Activated T-cell treated with anti-CD3 and anti-CD28 coated beads, Interleukin-2, amount 50 U/mL, for 72 hours (primary cell): ENCODE data around the gene IL22RA1. TPM values are rescaled to one million over a fixed set of nuclear protein-coding genes. Genes with fewer than 3 reads are reported as not detected.

Experiments used
- ATAC-seq, 2 donors: fragments of 150-1000 bp; cut with Tn5 transposase; replicated peaks in 1 of 2; 2 replicates each; pipeline ENCODE4 v1.10.0; 2021; ENCODE audit warnings: moderate library complexity in 2 of 2, mild to moderate bottlenecking in 1 of 2
- DNase-seq, 2 donors: peaks; one replicate each; pipeline ENCODE4 v3.0.0; 2021 to 2022; ENCODE audit warnings: mixed read lengths in 1 of 2
- H3K27ac Mint-ChIP-seq: one replicate; pipeline ENCODE4 v1.8.0; 2022; ENCODE audit warnings: mild to moderate bottlenecking, moderate library complexity, mixed read lengths
- H3K27me3 Mint-ChIP-seq: one replicate; pipeline ENCODE4 v1.8.0; 2022; ENCODE audit warnings: low read depth, mixed read lengths
- H3K36me3 Mint-ChIP-seq, 2 donors: one replicate each; pipeline ENCODE4 v1.8.0; 2022; ENCODE audit warnings: mixed read lengths in 2 of 2, mild to moderate bottlenecking in 1 of 2; ENCODE audit not compliant: insufficient read depth in 2 of 2
- H3K4me1 Mint-ChIP-seq: one replicate; pipeline ENCODE4 v1.8.0; 2022; ENCODE audit warnings: low read depth, mixed read lengths
- H3K4me3 Mint-ChIP-seq, 2 donors: one replicate each; pipeline ENCODE4 v1.8.0; 2022; ENCODE audit warnings: mild to moderate bottlenecking in 2 of 2, mixed read lengths in 2 of 2, moderate library complexity in 2 of 2
- H3K9me3 Mint-ChIP-seq, 2 donors: one replicate each; pipeline ENCODE4 v1.8.0; 2022; ENCODE audit warnings: mixed read lengths in 2 of 2
- total RNA-seq, 2 donors: library from RNA; stranded (reverse); gene quantifications; one replicate each; pipeline ENCODE4 v1.2.3, GENCODE V29; 2022

IL22RA1 gene, protein sequence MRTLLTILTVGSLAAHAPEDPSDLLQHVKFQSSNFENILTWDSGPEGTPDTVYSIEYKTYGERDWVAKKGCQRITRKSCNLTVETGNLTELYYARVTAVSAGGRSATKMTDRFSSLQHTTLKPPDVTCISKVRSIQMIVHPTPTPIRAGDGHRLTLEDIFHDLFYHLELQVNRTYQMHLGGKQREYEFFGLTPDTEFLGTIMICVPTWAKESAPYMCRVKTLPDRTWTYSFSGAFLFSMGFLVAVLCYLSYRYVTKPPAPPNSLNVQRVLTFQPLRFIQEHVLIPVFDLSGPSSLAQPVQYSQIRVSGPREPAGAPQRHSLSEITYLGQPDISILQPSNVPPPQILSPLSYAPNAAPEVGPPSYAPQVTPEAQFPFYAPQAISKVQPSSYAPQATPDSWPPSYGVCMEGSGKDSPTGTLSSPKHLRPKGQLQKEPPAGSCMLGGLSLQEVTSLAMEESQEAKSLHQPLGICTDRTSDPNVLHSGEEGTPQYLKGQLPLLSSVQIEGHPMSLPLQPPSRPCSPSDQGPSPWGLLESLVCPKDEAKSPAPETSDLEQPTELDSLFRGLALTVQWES
- not detected for total RNA-seq

DNA sequence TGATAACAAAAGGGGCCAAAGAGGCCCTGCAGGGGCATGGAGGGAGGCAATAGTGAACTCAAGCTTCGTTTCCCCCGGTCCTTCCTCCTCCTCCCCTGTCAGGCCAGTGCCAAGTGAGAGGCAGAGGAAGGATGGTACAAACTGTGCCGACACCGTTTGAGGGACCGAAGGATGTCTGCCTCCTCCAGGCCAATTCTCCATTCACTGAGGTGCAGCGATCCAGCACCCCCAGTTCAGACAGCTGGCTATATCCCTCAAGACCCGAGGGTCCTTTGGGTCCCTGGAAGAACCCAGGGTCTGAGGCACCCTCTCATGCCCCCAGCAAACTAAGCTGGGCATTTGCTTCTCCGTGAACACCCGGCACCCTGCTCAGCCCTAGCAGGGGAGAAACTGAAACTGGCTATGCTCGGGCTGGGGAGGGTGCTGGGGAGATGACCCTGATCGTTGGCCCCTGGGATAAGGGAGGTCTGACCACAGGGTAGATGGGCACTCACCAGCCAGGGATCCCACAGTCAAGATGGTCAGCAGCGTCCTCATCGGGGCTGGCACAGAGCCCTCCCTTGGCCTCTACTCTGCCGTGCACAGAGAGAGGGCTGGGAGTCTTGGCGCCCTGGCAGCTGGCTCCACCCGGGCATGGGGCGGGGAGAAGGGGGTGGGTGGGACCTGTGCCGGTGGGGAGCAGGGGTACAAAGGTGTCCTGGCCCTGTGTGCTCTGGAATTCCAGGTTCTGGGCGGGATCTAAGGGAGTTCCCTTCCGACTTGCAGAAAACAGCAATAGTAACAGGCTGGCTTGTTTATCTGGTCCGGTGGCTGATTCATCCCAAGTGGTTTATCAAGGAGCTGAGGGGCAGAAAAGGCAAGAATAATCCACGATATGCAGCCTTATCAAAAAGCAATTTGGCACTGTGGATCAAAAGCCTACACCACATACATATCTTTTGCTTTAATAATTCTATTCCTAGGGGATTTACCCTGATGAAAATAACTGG is at the start of gene IL22RA1:
Gene IL22RA1 (minus strand): TSS at position 595 of the 989 bp plus-strand sequence. CDS start 58 bp downstream, at position 537.
- H3K9me3 Mint-ChIP-seq: no peaks in the 10 kb centered on the region
- ATAC-seq (no peak), DNase-seq (no peak)
- no peaks in the 10 kb centered on the region for H3K4me1 Mint-ChIP-seq
- no peak within 1 kb of the TSS for H3K27ac Mint-ChIP-seq
- no peaks in the 10 kb centered on the region for H3K36me3 Mint-ChIP-seq
- H3K27me3 Mint-ChIP-seq: peaks cover 12% of the 10 kb centered on the region
- H3K4me3 Mint-ChIP-seq: no peak within 1 kb of the TSS

DNA sequence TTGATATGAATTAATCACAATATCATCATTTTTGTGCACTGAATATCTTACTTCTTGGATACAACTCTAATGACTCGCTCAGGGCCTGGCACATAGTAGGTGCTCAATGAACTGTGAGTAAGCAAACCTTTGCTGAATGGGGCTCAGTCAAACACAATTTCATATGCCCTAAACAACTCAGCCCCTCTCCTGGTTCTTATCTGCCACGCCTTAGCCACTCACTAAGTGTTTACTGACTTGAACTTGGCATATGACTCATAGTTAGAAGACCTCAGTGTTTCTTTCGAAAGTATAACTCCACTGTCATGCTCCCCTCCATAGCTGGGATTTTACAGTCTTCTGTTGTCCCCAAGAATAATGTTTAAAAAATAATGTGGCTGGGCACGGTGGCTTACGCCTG is 48.9 kb upstream of the IL22RA1 start:
- peak overlapping the region; percentile 92 for H3K27ac Mint-ChIP-seq
- H3K9me3 Mint-ChIP-seq: peaks cover 2 to 3% of the 10 kb centered on the region in 2 donors
- peaks cover 3 to 8% of the 10 kb centered on the region in 2 donors for H3K36me3 Mint-ChIP-seq
- DNase-seq: peak; percentile 57 to 78
- H3K27me3 Mint-ChIP-seq: no peaks in the 10 kb centered on the region
- H3K4me3 Mint-ChIP-seq: peak overlapping the region; percentile 80 to 81
- ATAC-seq: peak; percentile 86 to 87
- peaks cover 89% of the 10 kb centered on the region for H3K4me1 Mint-ChIP-seq

GRCh38 chr1:24190983-24191461 is 48.1 kb upstream of the IL22RA1 start:
- no peaks in the 10 kb centered on the region for H3K27me3 Mint-ChIP-seq
- H3K36me3 Mint-ChIP-seq: peaks cover 3 to 8% of the 10 kb centered on the region in 2 donors
- H3K9me3 Mint-ChIP-seq: peaks cover 2 to 3% of the 10 kb centered on the region in 2 donors
- DNase-seq (no peak), ATAC-seq (no peak)
- H3K4me3 Mint-ChIP-seq: peak overlapping the region; percentile 54
- peaks cover 93% of the 10 kb centered on the region for H3K4me1 Mint-ChIP-seq
- H3K27ac Mint-ChIP-seq: peak overlapping the region; percentile 9

- peaks cover 87% of the 10 kb centered on the region for H3K4me1 Mint-ChIP-seq
- no peaks in the 10 kb centered on the region for H3K27me3 Mint-ChIP-seq
- DNase-seq: peak; percentile 42 to 51
- peaks cover 3 to 8% of the 10 kb centered on the region in 2 donors for H3K36me3 Mint-ChIP-seq
- no peak overlapping the region for H3K27ac Mint-ChIP-seq
- no peak for ATAC-seq
- peak overlapping the region; percentile 54 to 62 for H3K4me3 Mint-ChIP-seq
- H3K9me3 Mint-ChIP-seq: peaks cover 2 to 3% of the 10 kb centered on the region in 2 donors
Measured at GRCh38 chr1:24189528-24189927, 46.6 kb upstream of the IL22RA1 start.

DNA sequence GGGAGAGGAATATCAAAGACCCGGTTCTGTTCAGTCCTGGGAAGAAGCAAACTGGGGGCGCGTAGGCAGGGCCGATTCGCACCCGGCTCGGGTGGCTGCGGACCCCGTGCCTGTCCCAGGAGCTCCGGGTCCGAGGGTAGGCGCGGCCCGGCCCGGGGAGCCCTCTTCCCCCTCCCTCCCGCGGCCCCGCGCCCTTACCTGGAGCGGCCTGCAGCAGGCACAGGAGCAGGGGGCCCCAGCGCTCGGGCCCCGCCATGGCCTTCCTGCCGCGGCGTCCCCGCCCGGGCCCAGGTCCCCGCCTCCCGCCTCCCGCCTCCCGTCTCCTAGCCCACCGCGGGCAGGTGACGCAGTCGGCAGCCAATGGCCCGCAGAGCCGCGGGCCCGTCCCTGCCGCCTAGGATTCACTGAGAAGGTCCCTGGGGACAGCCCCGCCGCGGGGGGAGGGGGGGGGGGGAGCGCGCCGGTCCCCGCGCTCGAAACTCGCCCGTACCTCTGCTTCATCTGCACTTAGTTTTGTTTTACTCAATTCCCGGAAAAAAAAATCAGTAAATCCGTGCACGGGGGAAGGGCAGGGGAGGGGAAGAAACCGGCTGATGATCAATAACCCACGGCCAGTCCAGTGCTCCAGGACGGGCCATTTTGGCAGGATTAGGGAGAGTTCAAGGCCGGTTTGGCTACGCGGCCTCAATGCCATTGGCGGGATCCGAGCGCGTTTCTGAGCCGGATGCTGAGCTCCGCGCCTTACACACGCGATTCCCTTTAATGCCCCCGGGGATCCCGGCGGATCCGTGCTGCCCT is 44.3 kb upstream of the IL22RA1 start, which contains the start of gene IFNLR1:
Gene IFNLR1 (minus strand): TSS at position 297 of the 798 bp plus-strand sequence. CDS start 41 bp downstream, at position 256.
- Mint-ChIP-seq H3K27me3 (no peaks in the 10 kb centered on the region), H3K4me3 (peak within 1 kb of the TSS; percentile 86 to 93), H3K27ac (peak within 1 kb of the TSS; percentile 25), H3K9me3 (peaks cover 2 to 3% of the 10 kb centered on the region in 2 donors), H3K36me3 (peaks cover 3 to 8% of the 10 kb centered on the region in 2 donors), H3K4me1 (peaks cover 72% of the 10 kb centered on the region)
- ATAC-seq (peak; percentile 81 to 84), DNase-seq (peak; percentile 86 to 88)

- Mint-ChIP-seq H3K27ac (peak overlapping the region; percentile 25), H3K36me3 (peaks cover under 1 to 6% of the 10 kb centered on the region in 2 donors), H3K4me3 (peak overlapping the region; percentile 86 to 93), H3K27me3 (no peaks in the 10 kb centered on the region), H3K9me3 (peaks cover under 1 to 2% of the 10 kb centered on the region in 2 donors), H3K4me1 (peaks cover 66% of the 10 kb centered on the region)
- no peak for DNase-seq
- ATAC-seq: no peak
Measured at GRCh38 chr1:24186711-24186992, 43.7 kb upstream of the IL22RA1 start.

DNA sequence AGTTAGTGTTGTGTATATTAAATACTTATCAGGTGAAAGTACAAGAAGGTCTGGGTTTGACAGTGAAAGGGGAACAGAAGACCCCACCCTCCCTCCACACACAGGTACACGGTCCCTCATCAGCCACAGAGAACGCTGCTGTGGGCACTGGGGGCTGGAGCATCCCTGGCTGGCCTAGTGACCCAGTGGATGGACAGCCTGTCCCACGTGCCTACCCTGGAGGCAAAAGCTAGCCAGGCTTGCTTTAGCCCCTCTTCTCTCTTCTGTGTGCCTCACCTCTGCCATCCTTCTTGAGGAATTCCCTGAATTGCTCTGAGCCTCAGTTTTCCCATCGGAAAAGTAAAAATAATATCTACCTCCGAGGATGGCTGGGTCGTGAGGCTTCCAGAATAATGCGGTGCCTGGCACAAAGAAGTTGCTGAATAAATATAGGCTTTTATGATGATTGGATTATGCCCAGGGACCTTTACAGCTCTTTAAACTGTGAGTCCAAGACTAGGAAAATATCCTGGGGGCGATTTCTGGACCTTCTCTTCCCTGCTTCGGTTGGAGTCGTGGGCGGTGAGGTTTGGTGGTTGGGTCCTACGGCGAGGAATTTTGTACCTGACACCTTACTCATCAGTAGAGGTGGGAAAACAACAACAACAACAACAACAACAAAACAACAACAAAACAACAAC is 43.2 kb upstream of the IL22RA1 start:
- Mint-ChIP-seq H3K9me3 (peaks cover 0 to under 1% of the 10 kb centered on the region in 2 donors), H3K36me3 (peaks cover 0 to 2% of the 10 kb centered on the region in 2 donors), H3K27ac (peak overlapping the region; percentile 25), H3K27me3 (no peaks in the 10 kb centered on the region), H3K4me1 (peaks cover 62% of the 10 kb centered on the region), H3K4me3 (peak overlapping the region; percentile 86 to 93)
- no peak for ATAC-seq
- DNase-seq: no peak

GRCh38 chr1:24185076-24185475 is 42.1 kb upstream of the IL22RA1 start:
- H3K36me3 Mint-ChIP-seq: peaks cover 0 to 1% of the 10 kb centered on the region in 2 donors
- DNase-seq (no peak), ATAC-seq (no peak)
- no peak overlapping the region for H3K27ac Mint-ChIP-seq
- no peaks in the 10 kb centered on the region for H3K27me3 Mint-ChIP-seq
- peaks cover 51% of the 10 kb centered on the region for H3K4me1 Mint-ChIP-seq
- H3K9me3 Mint-ChIP-seq: no peaks in the 10 kb centered on the region
- no peak overlapping the region for H3K4me3 Mint-ChIP-seq

- H3K27me3 Mint-ChIP-seq: no peaks in the 10 kb centered on the region
- no peak overlapping the region for H3K27ac Mint-ChIP-seq
- DNase-seq: no peak
- peaks cover 23% of the 10 kb centered on the region for H3K4me1 Mint-ChIP-seq
- no peak overlapping the region for H3K4me3 Mint-ChIP-seq
- H3K36me3 Mint-ChIP-seq: no peaks in the 10 kb centered on the region
- ATAC-seq: no peak
- no peaks in the 10 kb centered on the region for H3K9me3 Mint-ChIP-seq
Measured at GRCh38 chr1:24182061-24182460, 39.1 kb upstream of the IL22RA1 start.

- ATAC-seq (no peak), DNase-seq (no peak)
- H3K27me3 Mint-ChIP-seq: no peaks in the 10 kb centered on the region
- no peaks in the 10 kb centered on the region for H3K9me3 Mint-ChIP-seq
- H3K4me1 Mint-ChIP-seq: peaks cover 23% of the 10 kb centered on the region
- no peak overlapping the region for H3K4me3 Mint-ChIP-seq
- H3K27ac Mint-ChIP-seq: peak overlapping the region; percentile 49
- no peaks in the 10 kb centered on the region for H3K36me3 Mint-ChIP-seq
Measured at GRCh38 chr1:24181619-24182018, 38.7 kb upstream of the IL22RA1 start.

DNA sequence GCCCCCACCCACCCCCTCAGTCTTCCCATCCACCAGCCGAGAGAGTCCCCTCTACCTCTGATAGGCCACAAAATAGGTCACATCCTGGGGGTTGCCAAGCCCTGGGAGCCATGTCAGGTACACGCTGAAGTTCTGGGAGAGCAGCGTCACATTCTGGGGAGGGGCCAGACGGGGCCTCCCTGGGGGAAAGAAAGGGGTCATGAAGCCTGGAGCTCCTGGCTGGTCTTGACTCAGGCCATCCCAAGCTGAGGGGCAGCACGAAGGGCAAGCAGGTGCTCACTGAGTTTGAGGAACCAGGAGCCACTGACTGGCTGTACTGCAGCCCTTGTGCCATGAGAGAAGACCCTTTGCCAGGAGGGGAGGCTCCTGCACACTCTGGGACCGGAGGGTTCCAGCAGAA is 37.7 kb upstream of the IL22RA1 start:
- ATAC-seq (no peak), DNase-seq (no peak)
- no peaks in the 10 kb centered on the region for H3K9me3 Mint-ChIP-seq
- no peaks in the 10 kb centered on the region for H3K27me3 Mint-ChIP-seq
- H3K4me3 Mint-ChIP-seq: no peak overlapping the region
- H3K36me3 Mint-ChIP-seq: no peaks in the 10 kb centered on the region
- H3K4me1 Mint-ChIP-seq: peaks cover 13% of the 10 kb centered on the region
- H3K27ac Mint-ChIP-seq: no peak overlapping the region
